Mucosa of gallbladder (tissue), 1 donor: ENCODE data around the gene KRTCAP2. TPM values are rescaled to one million over a fixed set of nuclear protein-coding genes. Genes with fewer than 3 reads are reported as not detected.

Experiments
- DNase-seq: peaks from one replicate; pipeline ENCODE4 v3.0.0-alpha.2; 2020; ENCODE audit warnings: low spot score
- total RNA-seq: library from RNA; stranded (reverse); gene quantifications from one replicate; pipeline ENCODE4 v1.2.1, GENCODE V29; 2021
- donor health status: DM: no; HTN: no; CAD: no.

Gene KRTCAP2
- total RNA-seq, 1 donor from 2014 or later = 158 TPM

DNA sequence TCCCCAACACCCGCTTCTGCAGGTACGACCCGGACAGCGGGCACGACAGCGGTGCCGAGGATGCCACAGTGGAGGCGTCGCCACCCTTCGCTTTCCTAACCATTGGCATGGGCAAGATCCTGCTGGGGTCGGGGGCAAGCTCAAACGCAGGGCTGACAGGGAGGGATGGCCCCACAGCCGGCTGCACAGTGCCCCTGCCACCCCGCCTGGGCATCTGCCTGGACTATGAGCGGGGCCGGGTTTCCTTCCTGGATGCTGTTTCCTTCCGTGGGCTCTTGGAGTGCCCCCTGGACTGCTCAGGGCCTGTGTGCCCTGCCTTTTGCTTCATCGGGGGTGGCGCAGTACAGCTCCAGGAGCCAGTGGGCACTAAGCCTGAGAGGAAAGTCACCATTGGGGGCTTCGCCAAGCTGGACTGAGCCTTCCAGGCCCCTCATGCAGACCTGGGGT lies 10.7 kb upstream of the KRTCAP2 start:
- no peak for DNase-seq

DNA sequence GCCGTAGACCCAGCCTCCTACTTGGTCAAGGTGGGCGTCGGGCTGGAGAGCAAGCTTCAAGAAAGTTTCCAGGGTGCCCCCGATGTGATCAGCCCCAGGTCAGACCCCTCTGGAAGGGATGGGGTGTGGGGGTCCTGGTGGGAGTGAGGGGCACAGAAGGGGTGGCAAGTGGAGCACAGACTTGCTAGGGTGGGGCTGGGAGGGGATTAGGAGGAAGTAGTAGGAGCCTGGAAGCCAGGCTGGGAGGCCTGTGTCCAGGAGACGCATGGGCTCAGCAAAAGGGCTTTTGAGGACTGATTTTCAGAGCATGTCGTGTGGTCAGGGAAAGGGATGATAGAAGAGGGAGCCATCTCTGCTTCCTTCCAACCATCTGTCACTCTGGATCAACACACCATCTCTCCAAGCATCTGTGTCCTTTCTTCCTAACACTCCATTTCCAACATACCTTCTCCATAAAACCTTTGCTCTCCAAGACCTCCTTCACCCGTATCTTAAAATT lies 9.0 kb upstream of the KRTCAP2 start:
- DNase-seq = no peak

DNA sequence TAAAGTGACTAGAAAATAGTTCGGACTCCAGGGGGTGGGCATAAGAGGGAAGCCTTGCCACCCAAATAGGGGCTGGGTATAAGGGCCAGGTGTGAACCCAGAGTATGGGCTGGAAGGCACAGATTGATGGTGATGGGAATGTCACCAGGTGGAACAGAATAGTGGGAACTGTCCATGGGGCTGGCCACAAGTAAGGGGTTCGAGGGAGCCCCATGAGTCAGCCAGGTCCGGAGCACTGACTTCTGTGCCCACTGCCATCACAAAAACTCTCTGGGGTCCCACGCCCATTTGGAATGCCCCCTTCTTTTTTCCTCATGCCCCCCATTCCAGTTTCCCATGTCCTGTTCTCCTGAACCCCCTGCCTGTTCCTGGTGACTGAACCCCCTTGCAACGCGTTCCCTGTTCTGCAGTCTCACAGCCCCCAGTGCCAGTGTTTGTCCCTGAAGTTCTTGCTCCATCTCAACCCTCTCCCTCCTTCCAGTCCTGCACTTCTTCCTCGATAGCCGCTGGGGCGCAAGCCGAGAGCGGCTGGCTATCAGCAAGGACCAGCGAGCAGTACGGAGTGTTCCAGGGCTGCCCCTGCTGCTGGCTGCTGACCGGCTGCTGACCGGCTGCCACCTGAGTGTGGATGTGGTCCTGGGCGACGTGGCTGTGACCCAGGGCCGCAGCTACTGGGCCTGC lies 8.4 kb upstream of the KRTCAP2 start:
- no peak for DNase-seq

DNA sequence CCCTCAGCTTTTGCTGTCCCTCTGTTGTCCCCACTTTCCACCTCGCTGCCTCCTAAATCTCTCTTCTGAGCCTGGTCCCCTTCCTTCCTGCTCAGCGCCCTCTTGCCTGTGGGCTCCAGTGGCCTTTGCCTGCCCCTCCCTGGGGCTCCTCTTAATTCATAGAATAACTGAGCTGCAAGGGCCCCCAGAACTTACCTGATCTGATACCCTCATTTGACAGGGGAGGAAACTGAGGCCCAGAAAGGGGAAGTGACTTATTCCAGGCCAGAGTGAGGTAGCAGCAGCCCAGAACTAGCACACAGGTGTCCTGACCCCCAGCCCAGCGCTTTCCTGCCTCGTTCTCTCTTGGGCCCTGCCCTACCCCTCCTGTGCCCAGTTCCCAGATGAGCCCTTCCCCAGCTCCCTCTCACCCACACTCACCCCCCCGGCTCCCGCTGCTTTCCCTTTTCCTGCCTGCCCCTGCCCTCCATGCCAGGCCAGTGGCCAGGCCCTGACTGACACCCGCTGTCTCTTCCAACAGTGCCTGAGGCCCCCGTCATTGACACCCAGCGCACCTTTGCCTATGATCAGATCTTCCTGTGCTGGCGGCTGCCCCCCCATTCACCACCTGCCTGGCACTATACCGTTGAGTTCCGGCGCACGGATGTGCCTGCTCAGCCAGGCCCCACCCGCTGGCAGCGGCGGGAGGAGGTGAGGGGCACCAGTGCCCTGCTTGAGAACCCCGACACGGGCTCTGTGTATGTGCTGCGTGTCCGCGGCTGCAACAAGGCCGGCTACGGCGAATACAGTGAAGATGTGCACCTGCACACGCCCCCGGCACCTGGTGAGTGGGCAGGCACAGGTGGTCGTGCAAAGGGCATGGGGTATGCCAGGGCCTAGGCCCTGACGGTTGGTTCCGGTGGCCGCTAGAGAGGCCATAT lies 6.3 kb upstream of the KRTCAP2 start:
- no peak for DNase-seq

DNA sequence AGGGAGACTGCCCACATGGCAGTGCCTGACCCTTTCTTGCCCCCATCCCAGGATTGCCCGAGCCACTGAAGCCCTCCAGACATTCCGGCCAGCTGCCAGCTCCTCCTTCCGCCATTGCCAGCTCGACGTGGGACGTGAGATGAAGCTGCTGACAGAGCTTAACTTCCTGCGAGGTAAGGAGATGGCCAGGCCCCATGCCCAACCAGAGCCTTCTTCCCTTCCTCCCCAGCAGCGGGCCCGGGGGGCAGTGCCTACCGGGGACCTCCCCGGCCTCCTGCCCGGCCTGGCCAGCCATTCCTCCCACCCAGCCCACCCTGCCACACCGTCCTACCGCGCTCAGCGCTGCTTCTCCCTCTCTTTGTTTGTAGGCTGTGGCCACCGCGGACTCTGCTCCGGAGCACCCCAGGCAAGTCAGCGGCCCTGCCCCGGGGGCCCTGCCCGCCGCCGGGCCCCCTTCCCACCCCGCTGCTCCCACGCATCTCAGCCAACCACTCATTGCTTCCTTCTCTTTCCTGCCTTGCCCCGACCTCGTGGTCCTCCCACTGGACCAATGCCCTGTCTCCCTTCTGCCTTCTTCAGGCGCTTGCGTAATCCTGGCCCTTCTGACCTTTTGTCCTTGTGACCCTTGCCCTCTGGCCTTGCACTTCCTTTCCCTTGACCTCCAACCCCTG lies 5.5 kb upstream of the KRTCAP2 start:
- DNase-seq = no peak

DNA sequence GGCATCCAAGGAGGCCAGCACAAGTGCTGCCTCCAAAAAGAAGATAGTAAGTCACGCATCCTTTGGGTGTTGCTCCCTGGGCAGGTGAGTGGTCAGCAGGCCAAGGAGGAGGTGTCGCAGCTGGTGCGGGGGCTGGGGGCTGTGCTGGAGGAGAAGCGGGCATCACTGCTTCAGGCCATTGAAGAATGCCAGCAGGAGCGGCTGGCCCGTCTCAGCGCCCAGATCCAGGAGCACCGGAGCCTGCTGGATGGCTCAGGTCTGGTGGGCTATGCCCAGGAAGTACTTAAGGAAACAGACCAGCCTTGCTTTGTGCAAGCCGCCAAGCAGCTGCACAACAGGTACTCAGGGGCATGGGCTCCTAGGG lies 4.8 kb upstream of the KRTCAP2 start:
- DNase-seq = no peak

DNA sequence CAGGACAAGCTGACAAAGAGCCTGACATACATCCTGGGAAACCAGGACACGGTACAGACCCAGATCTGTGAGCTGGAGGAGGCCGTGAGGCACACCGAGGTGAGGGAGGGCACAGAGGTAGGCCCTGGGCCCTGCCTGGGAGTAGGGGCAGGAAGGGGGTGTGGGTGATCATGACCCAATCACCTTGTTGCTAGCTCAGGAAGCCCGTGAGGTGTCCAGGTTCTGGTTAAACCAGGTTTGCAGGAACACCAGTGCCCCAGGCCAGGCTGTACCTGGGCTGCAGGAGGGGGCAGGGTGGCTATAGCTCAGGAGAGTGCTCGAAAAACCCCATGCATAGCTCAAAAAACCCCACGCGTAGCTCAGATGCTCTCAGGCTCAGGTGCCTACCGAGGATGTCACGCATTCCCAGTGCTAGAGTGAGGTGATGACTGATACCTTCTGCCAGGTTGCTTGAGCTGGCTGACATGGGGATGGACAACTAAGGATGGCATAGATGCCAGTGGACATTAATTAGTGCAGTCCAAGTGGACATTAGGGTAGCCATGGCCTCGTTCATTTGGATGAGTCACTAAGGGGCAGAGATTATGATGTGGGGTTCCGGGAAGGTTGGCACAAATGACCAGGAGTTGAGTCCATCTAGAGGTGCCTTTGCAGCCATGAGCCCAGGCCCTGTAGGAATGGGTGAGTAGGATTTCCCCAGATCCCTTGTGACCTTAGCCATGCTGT lies 4.3 kb upstream of the KRTCAP2 start:
- DNase-seq = no peak

DNA sequence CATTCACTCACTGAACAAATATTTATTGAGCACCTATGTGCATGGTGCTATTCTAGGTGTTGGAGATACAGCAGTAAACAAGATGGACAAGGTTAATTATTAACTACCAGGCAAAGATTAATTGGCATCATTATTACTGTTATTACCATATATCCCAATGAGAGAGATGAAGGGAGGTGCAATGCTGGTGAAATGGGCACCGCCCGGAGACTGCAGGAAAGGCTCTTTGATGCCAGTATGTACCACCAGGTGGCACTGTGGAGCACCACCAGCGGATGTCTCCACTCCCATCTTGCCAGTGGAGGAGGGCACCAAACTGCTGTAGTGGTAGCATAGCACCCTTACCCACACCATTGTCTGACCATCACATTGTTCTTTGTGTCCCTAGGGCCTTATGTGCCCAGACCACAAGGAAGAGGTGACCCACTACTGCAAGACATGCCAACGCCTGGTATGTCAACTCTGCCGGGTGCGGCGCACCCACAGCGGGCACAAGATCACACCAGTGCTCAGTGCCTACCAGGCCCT lies 3.5 kb upstream of the KRTCAP2 start:
- peak; percentile 89 for DNase-seq

DNA sequence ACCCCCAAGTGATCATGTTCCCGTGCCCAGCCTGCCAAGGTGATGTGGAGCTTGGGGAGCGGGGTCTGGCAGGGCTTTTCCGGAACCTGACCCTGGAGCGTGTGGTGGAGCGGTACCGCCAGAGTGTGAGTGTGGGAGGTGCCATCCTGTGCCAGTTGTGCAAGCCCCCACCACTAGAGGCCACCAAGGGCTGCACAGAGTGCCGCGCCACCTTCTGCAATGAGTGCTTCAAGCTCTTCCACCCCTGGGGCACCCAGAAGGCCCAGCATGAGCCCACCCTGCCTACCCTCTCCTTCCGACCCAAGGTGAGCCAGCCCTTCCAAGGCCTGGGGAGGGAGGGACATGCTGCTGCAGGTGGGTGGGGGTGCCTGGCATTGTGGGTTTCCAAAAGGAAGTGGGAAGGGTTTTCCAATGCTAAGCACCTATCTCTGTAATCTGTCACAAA lies 2.8 kb upstream of the KRTCAP2 start:
- no peak for DNase-seq

DNA sequence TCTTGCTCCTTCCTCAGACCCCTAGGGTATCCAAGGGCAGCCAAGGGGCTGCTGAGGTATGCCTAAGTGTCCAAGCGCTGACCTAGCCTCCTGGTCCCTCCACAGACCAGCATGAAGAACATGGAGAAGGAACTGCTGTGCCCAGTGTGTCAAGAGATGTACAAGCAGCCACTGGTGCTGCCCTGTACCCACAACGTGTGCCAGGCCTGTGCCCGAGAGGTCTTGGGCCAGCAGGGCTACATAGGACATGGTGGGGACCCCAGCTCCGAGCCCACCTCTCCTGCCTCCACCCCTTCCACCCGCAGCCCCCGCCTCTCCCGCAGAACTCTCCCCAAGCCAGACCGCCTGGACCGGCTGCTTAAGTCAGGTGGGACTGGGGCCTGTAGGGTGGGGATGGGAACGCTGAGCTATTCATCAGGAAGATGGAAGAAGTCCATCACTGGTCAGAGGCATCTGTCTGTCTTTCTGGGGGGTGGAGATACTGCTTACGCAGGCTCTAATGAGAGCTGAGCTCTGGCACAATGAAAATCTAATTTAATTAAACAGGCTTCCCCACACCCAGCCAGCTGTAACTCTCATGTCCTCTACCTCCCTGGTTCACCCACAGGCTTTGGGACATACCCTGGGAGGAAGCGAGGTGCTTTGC lies 2.3 kb upstream of the KRTCAP2 start:
- DNase-seq = no peak

DNA sequence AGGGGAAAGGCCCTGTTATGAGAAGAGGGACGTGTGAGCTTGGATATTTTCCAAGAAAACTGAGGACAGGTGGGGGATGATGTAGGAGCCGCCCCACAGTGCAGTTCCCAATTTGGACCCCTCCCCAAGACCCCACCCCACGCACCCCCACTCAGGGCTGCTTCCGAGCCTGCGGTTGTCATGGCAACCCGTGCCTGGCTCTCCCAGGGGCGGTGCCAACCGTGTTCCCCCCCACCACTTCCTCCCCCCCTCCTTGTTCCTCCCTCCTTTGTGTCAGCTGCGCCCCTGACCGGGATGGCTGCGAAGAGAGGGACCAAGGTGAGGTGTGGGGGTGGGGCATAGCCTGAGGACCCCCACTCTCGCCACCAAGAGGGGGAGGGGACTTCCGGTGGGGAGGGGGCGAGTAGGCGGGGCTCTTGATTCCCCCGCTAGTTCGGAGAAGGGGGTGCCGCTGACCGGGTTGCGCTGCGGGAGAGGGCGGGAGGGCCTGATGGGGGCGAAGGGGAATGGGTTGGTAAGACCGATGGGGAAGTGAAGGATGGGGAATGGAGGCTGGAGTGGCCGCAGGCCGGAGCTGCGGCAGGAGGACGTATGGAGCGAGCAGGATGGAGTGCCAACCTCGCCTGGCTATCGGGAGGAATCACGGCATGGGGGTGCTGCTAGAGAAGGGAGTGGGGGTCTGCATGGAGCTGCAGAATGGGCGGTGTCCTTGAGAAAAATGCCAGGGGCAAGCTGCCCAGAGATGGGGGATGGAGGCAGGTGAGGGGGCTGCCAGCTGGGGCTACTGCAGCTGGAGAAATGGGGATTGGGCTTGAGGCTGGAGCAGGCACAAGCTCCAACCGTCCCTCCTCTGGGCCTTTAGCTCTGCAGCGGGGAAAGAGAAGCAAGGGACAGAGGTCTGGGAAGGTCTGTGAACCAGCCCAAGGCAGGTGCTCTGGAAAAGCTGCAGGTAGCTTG lies 1.5 kb upstream of the KRTCAP2 start:
- no peak for DNase-seq

DNA sequence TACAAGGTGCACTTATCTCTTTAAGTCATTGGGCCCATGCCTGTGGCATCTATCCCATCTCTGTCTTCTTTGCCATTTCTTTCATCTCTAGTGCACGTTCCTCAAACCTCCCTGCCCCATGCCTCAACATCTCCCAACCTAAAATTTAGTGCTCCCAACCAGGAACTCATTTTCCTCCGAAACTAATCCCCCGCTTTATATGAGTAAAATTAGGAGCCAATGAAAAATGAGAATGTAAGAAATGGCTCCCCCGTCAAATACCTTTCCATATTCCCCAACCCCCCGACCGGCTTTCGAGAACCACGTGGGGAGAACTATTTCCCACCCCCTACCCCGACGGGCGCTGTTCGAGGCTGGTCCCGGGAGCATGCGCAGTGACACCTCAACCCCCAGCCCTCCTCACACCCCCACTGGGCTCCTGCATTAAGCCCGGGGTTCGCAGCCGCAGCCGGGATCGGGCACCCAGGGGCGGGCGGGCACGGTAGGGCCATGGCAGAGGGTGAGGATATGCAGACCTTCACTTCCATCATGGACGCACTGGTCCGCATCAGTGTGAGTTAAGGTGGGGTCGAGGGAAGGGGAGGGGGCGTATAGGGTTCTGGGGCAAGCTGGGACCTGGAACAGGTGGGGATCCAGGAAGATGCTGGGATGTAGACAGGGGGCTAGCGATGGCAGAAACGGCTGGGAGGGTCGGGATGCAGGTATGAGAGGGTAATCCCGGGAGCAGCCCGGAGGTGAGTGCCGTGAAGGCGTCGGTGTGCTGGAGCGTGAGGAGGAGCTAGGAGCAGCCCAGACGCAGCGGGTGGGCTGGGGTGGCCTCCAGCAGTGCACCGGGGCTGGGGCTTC lies 597 bp upstream of the KRTCAP2 start, which contains the start of gene TRIM46:
Gene TRIM46, plus strand, starts transcription at position 372 of the 846 bp plus-strand sequence. Its CDS starts 118 bp downstream, at position 490.
- no peak for DNase-seq

DNA sequence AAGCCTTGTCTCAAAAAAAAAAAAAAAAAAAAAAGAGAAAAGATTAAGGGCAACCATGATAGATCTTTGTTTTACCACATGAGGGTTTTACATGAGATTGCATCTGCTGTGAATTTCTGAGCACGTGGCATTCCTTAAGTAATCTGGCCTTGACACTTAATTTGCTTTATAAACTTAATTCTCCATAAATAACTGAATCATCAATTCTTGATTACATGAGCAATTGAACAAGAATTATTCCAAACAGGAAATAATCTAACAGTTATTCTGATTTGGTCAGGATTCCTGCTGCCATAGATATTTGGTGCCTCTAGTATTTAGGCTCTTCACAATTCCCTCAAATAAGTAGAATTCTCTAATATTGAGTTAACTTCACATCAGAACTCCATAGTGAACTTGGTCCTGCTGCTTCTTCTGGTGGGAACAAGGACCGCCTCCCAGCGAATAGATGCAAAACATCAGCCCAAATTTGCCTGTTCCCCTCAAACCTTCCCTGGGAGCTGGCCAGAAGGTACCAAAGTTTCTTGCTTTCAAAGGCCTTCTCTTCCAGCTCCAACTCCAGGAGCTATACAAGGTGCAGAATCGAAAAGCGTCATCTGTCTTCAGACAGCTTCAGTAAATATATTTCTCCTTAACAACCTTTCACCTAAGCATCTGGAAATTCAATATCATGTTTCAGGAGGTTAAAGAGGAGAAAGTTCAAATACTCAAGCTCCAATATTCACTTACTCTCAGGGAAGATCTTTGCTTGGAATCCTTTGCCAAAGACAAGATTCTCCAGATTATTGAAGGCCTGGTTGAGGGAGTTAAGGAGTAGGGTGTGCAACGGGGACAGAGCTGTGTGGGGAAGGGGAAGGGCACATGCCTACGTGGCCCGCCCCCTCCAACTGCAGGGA lies 1.0 kb downstream of the KRTCAP2 start:
- no peak for DNase-seq

DNA sequence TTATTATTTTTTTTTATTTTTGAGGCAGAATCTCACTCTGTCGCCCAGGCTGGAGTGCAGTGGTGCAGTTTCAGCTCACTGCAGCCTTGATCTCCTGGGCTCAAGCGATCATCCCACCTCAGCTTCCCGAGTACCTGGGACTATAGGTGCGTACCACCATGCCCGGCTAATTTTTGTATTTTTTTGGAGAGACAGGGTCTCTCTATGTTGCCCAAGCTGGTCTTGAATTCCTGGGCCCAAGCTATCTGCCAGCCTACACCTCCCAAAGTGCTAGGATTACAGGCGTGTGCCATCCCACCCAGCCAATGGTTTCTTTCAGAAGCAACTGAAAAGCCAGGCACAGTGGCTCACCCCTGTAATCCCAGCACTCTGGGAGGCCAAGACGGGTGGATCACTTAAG lies 2.3 kb downstream of the KRTCAP2 start:
- no peak for DNase-seq

DNA sequence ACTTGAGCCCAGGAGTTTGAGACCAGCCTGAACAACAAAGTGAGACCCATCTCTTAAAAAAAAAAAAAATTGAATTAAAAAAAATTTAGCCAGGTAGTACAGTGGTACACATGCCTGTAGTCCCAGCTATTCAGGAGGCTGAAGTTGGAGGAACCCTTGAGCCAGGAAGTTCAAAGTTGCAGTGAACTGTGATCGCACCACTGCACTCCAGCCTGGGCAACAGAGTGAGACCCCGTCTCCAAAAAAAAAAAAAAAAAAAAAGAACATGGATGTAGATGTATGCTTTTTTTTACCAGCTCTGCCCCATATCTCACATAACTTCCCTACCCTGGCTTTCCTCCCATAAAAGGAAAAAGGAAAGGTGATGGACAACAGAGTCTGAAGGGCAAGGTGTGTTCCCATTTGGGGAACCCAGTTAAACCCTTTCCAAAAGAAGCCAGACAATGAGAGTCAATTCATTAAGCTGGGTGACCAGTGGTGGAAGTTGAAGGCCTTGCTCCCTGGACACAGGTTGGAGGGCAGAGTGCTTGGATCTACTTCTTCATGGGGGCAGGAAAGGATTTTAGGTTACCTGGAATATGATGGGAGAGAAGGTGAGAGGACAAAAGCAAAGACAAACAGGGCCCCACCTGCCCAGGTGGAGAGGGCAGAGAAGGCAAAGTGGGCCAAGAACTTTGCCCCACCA lies 2.9 kb downstream of the KRTCAP2 start:
- DNase-seq = no peak

DNA sequence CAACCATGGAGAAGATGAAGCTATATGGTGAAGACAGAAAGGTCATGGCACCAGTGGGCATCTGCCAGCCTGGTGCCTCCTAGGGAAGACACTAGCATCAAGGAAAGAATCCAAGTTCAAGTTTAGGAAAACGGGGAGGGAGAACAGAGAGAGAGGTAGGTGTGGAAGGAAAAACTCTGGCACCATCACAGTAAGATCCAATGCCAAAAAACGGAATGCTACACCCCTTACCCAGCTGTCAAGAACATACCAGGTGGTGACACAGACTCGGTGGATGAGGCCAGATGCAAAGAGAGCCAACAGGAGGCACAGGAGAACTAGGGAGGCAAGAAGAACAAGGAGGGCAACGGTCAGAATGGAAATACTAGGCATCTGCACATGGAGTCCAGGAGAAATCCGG lies 3.6 kb downstream of the KRTCAP2 start:
- DNase-seq = no peak
